BE2C (cell line): ENCODE measurements around the gene SLC24A3.

Source experiments
- DNase-seq: peaks from one replicate; pipeline ENCODE4 v3.0.0-alpha.2; 2020
- H3K27me3 ChIP-seq: fragments of 250-450 bp; sonication (Bioruptor Pico); 2 replicates; pipeline ENCODE4 v1.5.1; 2020; ENCODE audit warnings: mild to moderate bottlenecking
- H3K36me3 ChIP-seq: fragments of 250-450 bp; sonication (Bioruptor Pico); 2 replicates; pipeline ENCODE4 v1.5.1; 2020; ENCODE audit warnings: mild to moderate bottlenecking
- H3K4me1 ChIP-seq: fragments of 250-450 bp; sonication (Bioruptor Pico); 2 replicates; pipeline ENCODE4 v1.5.1; 2020
- H3K4me3 ChIP-seq: 2 replicates; pipeline ENCODE4 v1.5.1; 2011; ENCODE audit warnings: low read depth, low read length
- H3K9me3 ChIP-seq: fragments of 250-450 bp; sonication (Bioruptor Pico); 2 replicates; pipeline ENCODE4 v1.5.1; 2020
- CTCF ChIP-seq: IDR thresholded peaks from 2 replicates; pipeline ENCODE4 v1.5.1; 2012; ENCODE audit warnings: mild to moderate bottlenecking, low read depth, low read length

Gene SLC24A3

GRCh38 chr20:19492116-19492515 lies 279.7 kb downstream of the SLC24A3 start:
- Histone ChIP-seq H3K4me3 (no peak overlapping the region), H3K27me3 (no peaks in the 10 kb centered on the region; the same call in 1 of the 2 replicates), H3K4me1 (no peaks in the 10 kb centered on the region), H3K36me3 (no peaks in the 10 kb centered on the region), H3K9me3 (no peaks in the 10 kb centered on the region)
- no peak for TF ChIP-seq CTCF
- no peak for DNase-seq

GRCh38 chr20:19492687-19493336 lies 280.4 kb downstream of the SLC24A3 start:
- Histone ChIP-seq H3K4me1 (no peaks in the 10 kb centered on the region), H3K9me3 (no peaks in the 10 kb centered on the region), H3K36me3 (no peaks in the 10 kb centered on the region), H3K27me3 (no peaks in the 10 kb centered on the region; the same call in 1 of the 2 replicates), H3K4me3 (no peak overlapping the region)
- no peak for TF ChIP-seq CTCF
- no peak for DNase-seq

GRCh38 chr20:19493794-19494495 lies 281.5 kb downstream of the SLC24A3 start:
- Histone ChIP-seq H3K4me3 (no peak overlapping the region), H3K4me1 (no peaks in the 10 kb centered on the region), H3K9me3 (no peaks in the 10 kb centered on the region), H3K36me3 (no peaks in the 10 kb centered on the region), H3K27me3 (no peaks in the 10 kb centered on the region; the same call in 1 of the 2 replicates)
- TF ChIP-seq CTCF: no peak
- DNase-seq: no peak

- no peak for TF ChIP-seq CTCF
- no peaks in the 10 kb centered on the region; the same call in 1 of the 2 replicates for H3K27me3 ChIP-seq
- H3K4me1 ChIP-seq: no peaks in the 10 kb centered on the region
- no peak overlapping the region for H3K4me3 ChIP-seq
- no peak for DNase-seq
- no peaks in the 10 kb centered on the region for H3K36me3 ChIP-seq
- H3K9me3 ChIP-seq: no peaks in the 10 kb centered on the region
These were observed 283.7 kb downstream of the SLC24A3 start for GRCh38 chr20:19495905-19496703.

- Histone ChIP-seq H3K9me3 (no peaks in the 10 kb centered on the region), H3K36me3 (no peaks in the 10 kb centered on the region), H3K4me1 (no peaks in the 10 kb centered on the region), H3K27me3 (no peaks in the 10 kb centered on the region; the same call in 1 of the 2 replicates), H3K4me3 (no peak overlapping the region)
- no peak for TF ChIP-seq CTCF
- DNase-seq: no peak
These were observed 284.6 kb downstream of the SLC24A3 start for GRCh38 chr20:19497064-19497463.
